Fibroblast of skin of left biceps (primary cell): ENCODE results near the gene PPEF2.
"Not testable (repeated sequence)": the region's sequence is repeated elsewhere in the genome, so short reads cannot be mapped to it uniquely, and the experiment has no call there.

Experiments used
- DNase-seq, 2 experiments: peaks; one replicate each; pipeline ENCODE4 v3.0.0-alpha.2; 2013; ENCODE audit warnings: low read depth in 2 of 2

Gene PPEF2, protein sequence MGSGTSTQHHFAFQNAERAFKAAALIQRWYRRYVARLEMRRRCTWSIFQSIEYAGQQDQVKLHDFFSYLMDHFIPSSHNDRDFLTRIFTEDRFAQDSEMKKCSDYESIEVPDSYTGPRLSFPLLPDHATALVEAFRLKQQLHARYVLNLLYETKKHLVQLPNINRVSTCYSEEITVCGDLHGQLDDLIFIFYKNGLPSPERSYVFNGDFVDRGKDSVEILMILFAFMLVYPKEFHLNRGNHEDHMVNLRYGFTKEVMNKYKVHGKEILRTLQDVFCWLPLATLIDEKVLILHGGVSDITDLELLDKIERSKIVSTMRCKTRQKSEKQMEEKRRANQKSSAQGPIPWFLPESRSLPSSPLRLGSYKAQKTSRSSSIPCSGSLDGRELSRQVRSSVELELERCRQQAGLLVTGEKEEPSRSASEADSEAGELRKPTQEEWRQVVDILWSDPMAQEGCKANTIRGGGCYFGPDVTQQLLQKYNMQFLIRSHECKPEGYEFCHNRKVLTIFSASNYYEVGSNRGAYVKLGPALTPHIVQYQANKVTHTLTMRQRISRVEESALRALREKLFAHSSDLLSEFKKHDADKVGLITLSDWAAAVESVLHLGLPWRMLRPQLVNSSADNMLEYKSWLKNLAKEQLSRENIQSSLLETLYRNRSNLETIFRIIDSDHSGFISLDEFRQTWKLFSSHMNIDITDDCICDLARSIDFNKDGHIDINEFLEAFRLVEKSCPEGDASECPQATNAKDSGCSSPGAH

DNA sequence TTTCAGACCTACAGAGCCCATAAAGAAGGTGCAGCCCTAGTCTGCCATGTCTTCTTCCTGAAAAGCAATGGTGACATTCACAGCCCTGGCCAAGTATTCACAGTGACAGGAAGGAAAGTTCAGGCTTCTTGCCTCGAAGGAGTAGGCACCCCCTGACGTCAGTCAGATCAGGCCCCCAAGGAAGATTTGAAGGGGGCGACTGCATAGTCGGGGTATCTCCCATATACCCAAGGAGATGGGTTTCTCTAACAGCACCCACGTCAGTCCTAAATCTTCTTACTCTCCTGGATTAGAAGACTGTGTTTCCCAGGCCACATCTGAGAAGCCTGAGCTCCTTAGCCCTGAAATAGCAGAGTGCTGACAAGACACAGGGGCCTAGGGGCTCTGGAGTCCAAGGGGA lies at the start of gene PPEF2:
Gene PPEF2, minus strand, starts transcription at position 101 of the 400 bp plus-strand sequence. CDS start 6,127 bp downstream, outside the sequence.
- DNase-seq = no peak

DNA sequence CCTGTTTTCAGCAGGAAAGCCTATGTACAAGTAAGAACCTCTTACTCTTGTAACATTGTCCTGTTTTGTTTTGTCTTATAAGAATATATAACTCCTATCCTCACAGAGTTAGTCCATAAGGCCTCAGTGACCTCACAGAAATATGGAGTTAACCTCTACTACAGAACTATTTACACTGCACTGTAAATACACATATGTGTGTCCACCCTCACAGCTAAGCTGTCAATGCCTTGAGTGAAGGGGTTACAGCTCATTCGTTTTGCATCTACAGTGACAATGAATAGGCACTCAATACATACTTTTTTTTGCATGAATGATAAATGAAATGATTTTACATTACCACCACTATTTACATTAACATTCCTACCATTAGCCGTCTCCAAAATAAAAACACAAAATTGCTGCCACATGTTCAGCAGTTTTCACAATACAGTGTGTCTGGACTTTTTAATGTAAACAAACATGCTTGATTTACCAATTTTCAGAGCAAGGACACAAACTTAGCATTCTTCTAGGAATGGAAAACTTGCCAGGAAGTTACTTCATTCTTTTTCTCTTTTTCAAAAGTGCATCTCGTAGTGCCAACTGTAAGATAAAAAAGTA lies 48.1 kb upstream of the PPEF2 start:
- peak in 1 of 2 experiments; percentile 1 for DNase-seq

DNA sequence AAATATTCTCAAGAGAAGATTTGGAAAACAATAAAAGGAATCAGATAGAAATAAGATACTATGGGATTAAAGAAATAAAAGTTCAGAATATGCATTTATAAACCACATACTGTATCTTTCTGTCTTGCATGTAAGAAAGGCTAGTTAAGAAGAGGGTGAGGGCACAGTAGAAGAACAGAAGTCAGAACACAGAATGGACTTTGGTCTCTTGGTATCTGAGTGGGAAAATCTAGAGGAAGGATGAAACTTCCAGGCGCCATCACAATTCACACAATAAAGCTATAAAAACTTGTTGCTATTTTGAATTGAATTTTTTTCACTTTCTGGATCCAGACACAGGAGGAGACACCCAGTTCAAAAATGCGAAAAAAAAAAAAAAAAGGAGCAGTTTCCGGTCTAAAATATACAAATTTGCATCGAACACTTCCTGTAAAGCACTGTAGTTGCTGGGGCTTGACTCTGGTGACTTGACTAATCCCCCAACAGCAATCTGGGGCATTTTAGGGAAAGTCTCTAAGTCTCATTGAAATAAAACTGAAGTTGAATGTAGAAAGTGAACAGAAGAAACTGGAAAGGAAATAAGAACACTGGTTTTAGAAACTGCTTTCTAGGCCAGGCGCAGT lies 46.7 kb upstream of the PPEF2 start:
- no peak for DNase-seq

DNA sequence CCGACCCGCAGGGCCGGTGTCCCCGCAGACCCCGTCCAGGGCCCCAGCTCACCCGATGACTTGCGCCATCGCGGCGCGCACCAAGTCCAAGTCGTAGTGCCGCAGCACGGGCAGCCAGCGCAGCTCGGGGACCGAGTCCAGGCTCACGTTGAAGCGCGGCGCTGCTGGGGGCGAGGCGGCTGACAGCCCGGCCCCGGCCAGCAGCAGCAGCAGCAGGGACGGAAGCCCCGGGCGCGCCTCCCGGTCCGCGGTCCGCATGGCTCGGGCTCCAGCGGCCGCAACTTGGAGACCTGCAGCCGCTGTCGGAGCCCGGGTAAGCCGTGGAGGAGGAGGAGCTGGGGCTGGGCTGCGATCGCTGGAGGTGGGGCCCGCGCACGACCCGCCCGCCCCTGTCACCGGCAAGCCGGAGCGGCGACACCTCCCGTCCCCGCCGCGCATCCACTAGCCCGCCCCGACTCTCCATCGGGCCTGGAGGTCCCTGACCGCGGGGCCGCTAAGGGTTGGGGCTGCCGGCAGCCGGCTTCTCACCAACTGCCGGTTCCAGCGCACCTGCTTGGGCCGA lies 38.5 kb upstream of the PPEF2 start, which contains the start of gene NAAA:
Gene NAAA, minus strand, starts transcription at position 322 of the 562 bp plus-strand sequence. Its CDS starts 64 bp downstream, at position 258.
- DNase-seq = no peak

DNA sequence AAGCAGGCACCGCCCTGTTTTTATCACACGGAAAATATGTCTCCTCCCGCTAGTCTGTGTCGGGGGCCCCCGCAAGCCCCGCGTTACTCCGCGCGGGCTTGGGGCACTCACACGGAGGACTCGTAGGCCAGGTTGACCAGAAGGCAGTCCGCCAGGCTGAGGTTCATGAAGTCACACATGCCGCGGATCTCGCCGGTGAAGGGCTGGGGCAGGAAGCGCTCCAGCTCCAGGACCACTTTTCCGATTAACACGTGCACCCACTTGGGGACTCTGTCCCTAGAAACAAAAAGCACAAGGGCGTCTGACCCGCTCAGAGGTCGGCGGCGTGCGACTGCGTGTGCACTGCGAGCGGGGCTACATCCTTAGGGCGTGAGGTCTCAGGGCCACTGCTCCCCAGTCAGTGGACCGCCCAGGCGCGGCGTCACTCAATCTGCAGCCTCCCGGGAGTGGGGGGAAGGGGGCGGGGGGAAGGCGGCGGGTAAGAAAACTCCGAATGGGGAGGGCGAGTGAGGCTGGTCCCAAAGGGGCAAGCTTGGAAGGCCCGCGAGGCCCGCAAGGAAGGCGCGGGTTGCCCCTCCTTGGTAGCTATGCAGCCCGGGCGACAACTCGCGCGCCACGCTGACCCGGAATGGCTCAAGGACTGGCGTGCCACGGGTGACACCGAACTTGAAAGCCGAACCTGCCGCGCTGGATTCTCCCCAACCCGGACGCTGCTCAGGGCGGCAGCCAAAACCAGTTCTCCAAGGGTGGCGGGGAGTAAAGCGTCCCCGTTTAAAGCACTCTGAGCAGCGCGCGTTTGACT lies 37.8 kb upstream of the PPEF2 start:
- DNase-seq = no peak

DNA sequence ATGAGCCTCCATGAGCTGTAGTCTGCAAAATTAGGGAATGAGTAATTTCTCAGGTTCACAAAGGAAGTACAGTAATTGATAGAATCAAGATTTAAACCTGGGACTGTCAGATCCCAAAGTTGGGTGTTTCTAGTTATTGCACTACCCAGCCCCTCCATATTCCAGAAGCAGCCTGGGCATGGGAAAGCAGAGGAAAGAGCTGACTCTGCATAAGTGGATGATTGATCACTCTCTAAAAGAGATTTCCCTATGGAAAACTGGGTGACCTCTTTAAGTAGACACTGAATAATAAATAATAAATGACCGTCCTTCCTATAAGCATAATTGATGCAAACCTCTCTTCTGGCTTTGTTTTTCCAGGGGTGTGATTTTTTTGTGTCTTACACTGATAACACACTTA lies 33.4 kb upstream of the PPEF2 start:
- DNase-seq = no peak

DNA sequence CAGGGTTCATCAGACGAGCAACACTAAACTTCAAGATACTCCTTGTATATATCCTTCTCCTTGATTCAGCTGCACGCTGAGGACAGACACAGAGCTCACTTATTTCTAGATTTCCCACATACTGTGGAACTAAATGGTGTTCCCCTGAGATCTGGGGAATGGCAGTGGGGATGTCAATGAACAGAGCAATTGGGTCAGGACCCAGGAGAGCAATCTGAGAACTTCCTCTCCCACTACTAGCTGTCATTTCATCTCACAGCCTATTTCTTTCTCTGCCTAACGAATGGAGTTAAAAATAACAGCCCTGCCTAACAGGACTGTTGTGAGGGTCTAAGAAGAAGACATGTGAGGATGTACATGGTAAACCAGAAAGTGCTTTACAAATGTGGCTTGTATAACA lies 27.9 kb upstream of the PPEF2 start:
- DNase-seq = no peak

DNA sequence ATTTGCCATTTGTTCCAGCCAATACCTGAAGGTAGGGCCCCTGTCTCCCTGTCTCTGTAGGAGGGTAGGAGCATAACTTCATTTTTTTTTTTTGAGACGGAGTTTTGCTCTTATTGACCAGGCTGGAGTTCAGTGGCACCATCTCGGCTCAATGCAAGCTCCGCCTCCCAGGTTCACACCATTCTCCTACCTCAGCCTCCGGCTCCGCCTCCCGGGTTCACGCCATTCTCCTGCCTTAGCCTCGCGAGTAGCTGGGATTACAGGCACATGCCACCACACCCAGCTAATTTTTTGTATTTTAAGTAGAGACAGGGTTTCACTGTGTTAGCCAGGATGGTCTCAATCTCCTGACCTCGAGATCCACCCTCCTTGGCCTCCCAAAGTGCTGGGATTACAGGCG lies 22.7 kb upstream of the PPEF2 start:
- not testable (repeated sequence) for DNase-seq

DNA sequence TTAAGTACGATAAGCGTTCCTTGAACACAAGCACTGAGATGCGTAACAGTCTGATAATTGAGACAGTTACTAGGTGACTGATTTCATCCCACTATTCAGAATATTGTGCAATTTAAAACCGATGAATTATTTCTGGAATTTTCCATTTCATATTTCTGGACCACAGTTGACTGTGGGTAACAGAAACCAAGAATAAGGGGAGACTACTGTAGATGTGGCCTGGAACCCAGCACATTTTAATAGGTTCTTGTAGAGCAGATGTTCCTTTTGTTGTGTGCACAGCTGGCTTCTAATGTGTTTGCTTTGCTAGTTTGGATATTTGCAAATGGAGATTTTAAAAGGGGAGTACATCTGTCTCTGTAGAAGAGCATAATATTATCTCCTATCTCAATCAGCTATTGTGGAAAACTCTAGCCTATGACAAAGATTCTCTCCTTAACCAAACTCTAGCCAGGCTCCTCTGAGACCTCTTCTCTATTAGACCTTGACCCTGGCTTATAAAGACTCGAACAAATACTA lies 22.1 kb upstream of the PPEF2 start:
- DNase-seq = no peak

DNA sequence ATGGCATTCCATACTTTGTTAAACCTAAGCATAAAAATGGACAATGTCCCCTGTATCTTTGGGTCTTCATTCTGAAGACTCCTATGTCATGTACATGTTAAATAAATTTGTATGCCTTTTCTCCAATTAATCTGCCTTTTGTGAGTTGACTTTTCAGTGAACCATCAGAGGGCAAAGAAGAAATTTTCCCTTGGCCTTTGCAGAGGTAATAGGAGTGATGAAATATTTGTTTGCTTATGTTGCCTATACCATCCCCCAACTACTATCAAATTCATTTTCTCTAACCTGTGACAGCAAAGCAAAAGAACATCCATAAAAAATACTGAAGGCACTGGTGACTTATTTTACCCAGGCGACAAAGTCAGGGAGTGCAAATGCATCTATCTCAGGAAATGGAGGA lies 20.3 kb upstream of the PPEF2 start:
- DNase-seq = no peak

DNA sequence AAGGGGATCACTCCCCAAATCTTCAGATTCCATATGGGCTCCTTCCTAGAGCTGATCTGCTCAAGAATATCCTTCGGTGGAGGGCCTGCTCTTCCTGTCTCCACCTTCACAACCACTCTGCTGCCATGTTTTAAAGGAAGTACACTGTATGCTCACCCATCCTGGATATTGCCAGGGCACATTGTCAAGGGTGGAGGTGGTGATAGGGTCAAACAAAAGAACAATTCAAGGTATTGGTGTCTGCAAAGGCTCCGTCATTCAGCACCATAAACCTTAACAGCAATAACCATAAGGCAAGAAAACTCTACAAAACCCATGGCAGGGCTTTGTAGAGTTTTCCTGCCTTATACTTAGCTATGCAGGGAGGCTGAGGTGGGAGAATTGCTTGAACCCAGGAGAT lies 19.7 kb upstream of the PPEF2 start:
- no peak for DNase-seq

DNA sequence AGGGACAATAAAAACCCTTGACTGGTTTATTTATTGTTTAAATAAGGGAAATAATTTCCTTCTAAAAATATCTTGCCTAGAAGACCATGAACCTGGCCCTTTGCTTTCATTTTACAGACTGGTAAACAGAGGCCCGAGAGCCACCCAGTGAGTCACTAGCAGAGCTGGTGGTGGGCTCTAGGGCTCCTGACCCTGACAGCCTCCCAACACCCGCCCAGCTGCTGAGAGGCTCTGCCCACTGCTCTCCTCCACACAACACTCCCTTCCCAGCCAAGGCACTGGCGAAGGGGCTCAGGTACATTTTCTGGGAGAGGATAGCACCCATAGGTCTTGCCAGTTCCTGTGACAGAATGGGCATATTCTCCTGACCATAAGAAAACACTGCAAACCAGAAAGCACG lies 18.1 kb upstream of the PPEF2 start:
- DNase-seq = no peak

DNA sequence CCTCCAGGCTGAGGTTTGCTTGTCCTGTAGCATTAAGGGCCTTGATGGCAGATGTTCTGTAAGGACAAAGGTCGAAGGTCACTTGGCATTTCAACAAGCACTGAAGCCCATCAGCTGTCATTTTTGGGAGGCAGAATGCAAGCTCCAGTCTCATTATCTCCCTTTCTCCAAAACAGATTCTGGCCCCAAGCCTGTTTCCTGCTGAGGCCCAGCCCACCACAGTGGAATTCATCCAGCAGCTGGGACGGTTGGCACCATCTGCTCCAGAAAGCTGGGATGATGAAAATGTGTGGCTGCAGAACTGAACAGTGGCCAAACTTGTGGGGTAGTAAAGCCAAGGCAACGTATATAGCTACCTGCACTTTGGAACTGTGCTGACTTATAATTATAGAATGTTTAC lies 17.7 kb upstream of the PPEF2 start:
- no peak for DNase-seq

DNA sequence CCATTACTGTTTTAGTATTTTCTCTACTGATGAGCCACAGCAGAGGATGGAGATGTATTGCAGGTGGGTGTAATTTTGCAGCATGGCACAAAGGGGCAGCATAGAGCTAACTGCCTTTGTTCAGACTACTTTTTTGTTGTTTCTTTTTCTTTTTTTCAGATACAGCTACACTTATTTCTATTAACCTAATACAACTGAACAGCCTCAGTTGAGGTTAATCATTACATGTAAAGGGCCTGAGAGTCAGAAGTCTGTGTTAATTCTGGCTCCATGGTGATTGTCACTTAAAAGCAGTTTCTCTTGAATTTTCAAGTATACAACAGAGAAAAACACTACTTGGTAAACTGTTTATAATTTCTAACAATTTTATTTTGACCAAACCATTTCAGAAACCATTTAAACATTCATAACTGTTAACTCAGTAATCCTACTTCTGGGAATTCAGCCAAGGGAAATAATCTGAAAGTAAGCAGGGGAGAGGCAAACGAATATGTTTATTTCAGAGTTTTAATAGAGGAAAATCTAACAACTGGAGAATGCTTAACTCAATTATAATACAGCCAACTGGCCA lies 13.9 kb upstream of the PPEF2 start:
- no peak for DNase-seq

DNA sequence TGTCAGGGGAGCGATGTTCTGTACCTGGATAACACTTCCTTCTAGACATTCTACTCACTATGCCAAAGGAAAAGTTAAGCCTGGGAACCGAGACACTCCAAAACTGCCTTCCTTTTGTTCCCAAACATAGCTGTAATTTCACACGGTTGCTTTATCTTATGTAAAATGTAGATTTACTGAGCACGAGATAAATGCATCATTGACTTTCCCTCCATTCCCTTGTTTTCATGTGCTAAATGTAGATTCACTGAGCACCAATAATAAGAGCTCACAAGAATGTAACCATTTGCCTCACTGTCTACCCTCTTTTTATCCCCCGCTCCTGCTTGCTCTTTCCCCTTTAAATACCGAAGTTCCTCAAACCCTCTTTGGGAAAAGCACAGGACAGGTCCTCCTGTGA lies 10.7 kb upstream of the PPEF2 start:
- DNase-seq = no peak

DNA sequence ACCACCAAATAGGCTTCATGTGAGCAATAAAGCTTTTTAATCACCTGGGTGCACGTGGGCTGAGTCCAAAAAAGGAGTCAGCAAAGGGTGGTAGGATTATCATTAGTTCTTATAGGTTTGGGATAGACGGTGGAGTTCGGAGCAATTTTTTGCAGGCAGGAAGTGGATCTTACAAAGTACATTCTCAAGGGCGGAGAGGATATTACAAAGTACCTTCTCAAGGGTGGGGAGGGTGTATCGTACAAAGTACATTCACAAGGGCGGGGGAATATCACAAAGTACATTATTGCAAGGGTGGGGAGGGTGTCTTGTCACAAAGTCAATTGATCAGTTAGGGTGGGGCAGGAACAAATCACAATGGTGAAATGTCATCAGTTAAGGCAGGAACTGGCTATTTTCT lies 8.6 kb upstream of the PPEF2 start:
- DNase-seq = not testable (repeated sequence)

DNA sequence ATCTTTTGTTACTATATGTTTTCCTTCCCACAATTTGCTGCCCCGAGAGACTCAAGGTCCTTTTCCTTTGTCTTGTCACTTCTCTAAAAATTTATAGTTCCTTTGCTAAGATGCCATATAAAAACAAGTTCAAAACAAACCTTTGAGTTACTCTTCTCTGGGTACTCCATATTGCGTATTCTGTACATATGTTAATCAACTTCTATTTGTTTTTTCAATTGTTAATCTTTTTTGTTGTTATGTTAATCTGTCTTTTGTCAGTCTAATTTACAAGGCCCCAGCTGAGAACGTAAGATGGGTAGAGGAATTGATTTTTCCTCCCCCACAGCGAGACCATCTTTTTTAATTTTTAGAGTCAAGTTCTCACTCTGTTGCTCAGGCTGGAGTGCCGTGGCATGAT lies 7.2 kb upstream of the PPEF2 start:
- DNase-seq = no peak

DNA sequence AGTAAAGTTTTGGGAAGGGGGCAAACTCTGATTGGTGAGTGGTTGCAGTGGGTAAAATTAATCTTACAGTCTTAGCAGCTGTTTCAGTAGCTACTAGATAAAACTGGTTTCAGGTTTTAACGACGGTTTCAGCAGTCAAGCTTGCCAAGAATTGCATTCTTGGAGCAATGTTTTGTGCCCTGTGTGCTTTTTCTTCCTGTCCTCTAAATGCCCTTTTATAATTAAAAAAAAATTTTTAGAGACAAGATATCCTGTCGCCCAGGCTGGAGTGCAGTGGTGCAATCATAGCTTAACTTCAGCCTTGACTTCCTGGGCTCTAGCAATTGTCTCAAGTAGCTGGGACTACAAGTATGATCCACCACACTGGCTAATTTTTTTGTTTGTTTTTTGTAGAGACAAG lies 6.3 kb upstream of the PPEF2 start:
- DNase-seq = no peak

DNA sequence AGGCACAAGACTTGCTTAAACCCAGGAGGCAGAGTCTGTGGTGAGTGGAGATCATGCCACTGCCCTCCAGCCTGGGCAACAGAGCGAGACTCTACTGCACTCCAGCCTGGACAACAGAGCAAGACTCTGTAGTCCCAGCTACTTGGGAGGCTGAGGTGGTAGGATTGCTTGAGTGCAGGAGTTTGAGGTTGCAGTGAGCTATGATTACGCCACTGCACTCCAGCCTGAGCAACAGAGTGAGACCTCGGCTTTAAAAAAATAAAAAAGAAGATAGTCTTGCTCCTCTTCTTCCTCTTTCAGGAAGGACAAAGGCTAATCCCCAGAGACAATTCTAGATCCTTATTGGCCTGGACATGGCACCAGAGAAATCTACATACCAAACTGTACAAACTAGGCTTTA lies 5.7 kb upstream of the PPEF2 start:
- DNase-seq = no peak

DNA sequence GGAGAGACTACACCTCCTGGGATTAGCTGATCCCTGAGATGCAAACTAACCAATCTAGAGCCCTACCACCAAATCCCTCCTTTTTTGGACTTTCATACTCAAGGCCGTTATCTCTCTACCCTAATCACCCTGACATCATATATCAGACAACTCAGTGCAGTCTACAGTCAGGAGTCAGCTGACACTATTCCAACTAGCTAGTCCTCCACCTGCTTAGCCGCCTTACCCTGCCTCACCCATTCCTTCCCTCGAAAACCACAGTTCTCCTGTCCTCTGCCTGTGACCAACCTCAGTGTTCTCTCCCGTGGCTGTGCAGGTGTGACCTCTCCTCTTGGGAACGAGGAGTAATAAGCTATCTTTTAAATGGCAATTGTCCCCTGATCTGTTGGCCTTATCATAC lies 1.8 kb upstream of the PPEF2 start:
- DNase-seq = no peak
